KMS-11 (cell line): Measurements from ENCODE around the gene TSPAN13.

Experiments
- H2AFZ ChIP-seq: fragments of 200-600 bp; sonication (generic); 2 replicates; pipeline ENCODE4 v1.6.1; 2016; ENCODE audit warnings: antibody characterized with exemption, mixed run types, low read depth
- H3K27ac ChIP-seq: fragments of 200-600 bp; sonication (generic); 2 replicates; pipeline ENCODE4 v1.6.1; 2016; ENCODE audit warnings: mild to moderate bottlenecking, mixed run types
- H3K27me3 ChIP-seq: fragments of 200-600 bp; sonication (generic); 2 replicates; pipeline ENCODE4 v1.6.1; 2017; ENCODE audit warnings: mild to moderate bottlenecking, low read depth, mixed run types, moderate library complexity; ENCODE audit not compliant: insufficient read depth
- H3K36me3 ChIP-seq: fragments of 200-600 bp; sonication (generic); 2 replicates; pipeline ENCODE4 v1.6.1; 2017; ENCODE audit warnings: mild to moderate bottlenecking, mixed run types; ENCODE audit not compliant: insufficient read depth
- H3K4me1 ChIP-seq: fragments of 200-600 bp; sonication (generic); 2 replicates; pipeline ENCODE4 v1.6.1; 2016; ENCODE audit warnings: mild to moderate bottlenecking, low read depth, mixed run types; ENCODE audit not compliant: poor library complexity, severe bottlenecking
- H3K4me2 ChIP-seq: fragments of 200-600 bp; sonication (generic); 2 replicates; pipeline ENCODE4 v1.7.0; 2016; ENCODE audit warnings: mild to moderate bottlenecking, mixed run types
- H3K4me3 ChIP-seq: fragments of 200-600 bp; sonication (generic); IDR thresholded peaks from 2 replicates; pipeline ENCODE4 v1.6.1; 2017; ENCODE audit warnings: low read depth, low read length, mixed read lengths; ENCODE audit not compliant: insufficient read depth
- H3K79me2 ChIP-seq: fragments of 200-600 bp; sonication (generic); 2 replicates; pipeline ENCODE4 v1.6.1; 2016; ENCODE audit warnings: low read depth, mixed run types; ENCODE audit not compliant: insufficient read depth
- H3K9ac ChIP-seq: fragments of 200-600 bp; sonication (generic); 2 replicates; pipeline ENCODE4 v1.6.1; 2016; ENCODE audit warnings: mild to moderate bottlenecking, mixed run types
- H4K20me1 ChIP-seq: fragments of 200-600 bp; sonication (generic); 2 replicates; pipeline ENCODE4 v1.6.1; 2016; ENCODE audit warnings: mild to moderate bottlenecking, mixed run types; ENCODE audit not compliant: insufficient read depth
- CTCF ChIP-seq: fragments of 200-600 bp; sonication (generic); conservative IDR thresholded peaks from 2 replicates; pipeline ENCODE4 v1.6.1; 2017; ENCODE audit warnings: low read depth, mild to moderate bottlenecking, antibody characterized with exemption, low read length, moderate library complexity, mixed read lengths

The TSPAN13 gene

GRCh38 chr7:16740623-16740953 lies 13.0 kb upstream of the TSPAN13 start:
- no peaks in the 10 kb centered on the region for H4K20me1 ChIP-seq
- H2AFZ ChIP-seq: no peak overlapping the region
- no peak for TF ChIP-seq CTCF
- H3K4me1 ChIP-seq: no peaks in the 10 kb centered on the region
- no peaks in the 10 kb centered on the region for H3K79me2 ChIP-seq
- H3K9ac ChIP-seq: no peak overlapping the region
- no peak overlapping the region for H3K27ac ChIP-seq
- H3K4me2 ChIP-seq: no peak overlapping the region
- no peak overlapping the region for H3K4me3 ChIP-seq
- no peaks in the 10 kb centered on the region for H3K27me3 ChIP-seq
- H3K36me3 ChIP-seq: no peaks in the 10 kb centered on the region

GRCh38 chr7:16740996-16741395 lies 12.6 kb upstream of the TSPAN13 start:
- Histone ChIP-seq H3K4me3 (no peak overlapping the region), H4K20me1 (no peaks in the 10 kb centered on the region), H3K79me2 (no peaks in the 10 kb centered on the region), H2AFZ (no peak overlapping the region), H3K9ac (no peak overlapping the region), H3K4me2 (no peak overlapping the region), H3K27ac (no peak overlapping the region), H3K27me3 (no peaks in the 10 kb centered on the region), H3K36me3 (no peaks in the 10 kb centered on the region), H3K4me1 (no peaks in the 10 kb centered on the region)
- no peak for TF ChIP-seq CTCF

- H3K4me3 ChIP-seq: no peak overlapping the region
- no peaks in the 10 kb centered on the region for H3K36me3 ChIP-seq
- H3K4me1 ChIP-seq: no peaks in the 10 kb centered on the region
- no peaks in the 10 kb centered on the region for H4K20me1 ChIP-seq
- no peak overlapping the region for H3K4me2 ChIP-seq
- no peaks in the 10 kb centered on the region for H3K79me2 ChIP-seq
- H3K27me3 ChIP-seq: no peaks in the 10 kb centered on the region
- no peak overlapping the region for H3K9ac ChIP-seq
- TF ChIP-seq CTCF: no peak
- H2AFZ ChIP-seq: no peak overlapping the region
- H3K27ac ChIP-seq: no peak overlapping the region
Observed at GRCh38 chr7:16741676-16742075, 11.9 kb upstream of the TSPAN13 start.

GRCh38 chr7:16742547-16742946 lies 11.0 kb upstream of the TSPAN13 start:
- no peak overlapping the region for H2AFZ ChIP-seq
- no peaks in the 10 kb centered on the region for H3K36me3 ChIP-seq
- no peak overlapping the region for H3K27ac ChIP-seq
- H3K27me3 ChIP-seq: no peaks in the 10 kb centered on the region
- H3K79me2 ChIP-seq: no peaks in the 10 kb centered on the region
- no peak overlapping the region for H3K4me2 ChIP-seq
- TF ChIP-seq CTCF: no peak
- H3K4me3 ChIP-seq: no peak overlapping the region
- H4K20me1 ChIP-seq: no peaks in the 10 kb centered on the region
- H3K9ac ChIP-seq: no peak overlapping the region
- no peaks in the 10 kb centered on the region for H3K4me1 ChIP-seq

- H3K4me2 ChIP-seq: no peak overlapping the region
- no peak overlapping the region for H3K27ac ChIP-seq
Observed at GRCh38 chr7:16743236-16743635, 10.3 kb upstream of the TSPAN13 start.

More at GRCh38 chr7:16743236-16743635, 10.3 kb upstream of the TSPAN13 start:
- no peaks in the 10 kb centered on the region for H3K36me3 ChIP-seq
- no peaks in the 10 kb centered on the region for H3K79me2 ChIP-seq
- TF ChIP-seq CTCF: no peak
- H2AFZ ChIP-seq: no peak overlapping the region
- no peak overlapping the region for H3K9ac ChIP-seq
- no peaks in the 10 kb centered on the region for H3K27me3 ChIP-seq
- no peaks in the 10 kb centered on the region for H3K4me1 ChIP-seq
- no peaks in the 10 kb centered on the region for H4K20me1 ChIP-seq
- H3K4me3 ChIP-seq: no peak overlapping the region
